GM18858 (cell line): Measurements from ENCODE around the gene TMED3.

Experiments
- ATAC-seq: cut with Tn5 transposase; IDR thresholded peaks from one replicate; pipeline ENCODE4 v1.9.1; 2021; ENCODE audit not compliant: unreplicated experiment

TMED3 gene

GRCh38 chr15:79310985-79311900, at the start of gene TMED3:
Gene TMED3 (plus strand): TSS chr15:79311112. CDS start chr15:79311250, 138 bp downstream.
- ATAC-seq: peak; percentile 73

DNA sequence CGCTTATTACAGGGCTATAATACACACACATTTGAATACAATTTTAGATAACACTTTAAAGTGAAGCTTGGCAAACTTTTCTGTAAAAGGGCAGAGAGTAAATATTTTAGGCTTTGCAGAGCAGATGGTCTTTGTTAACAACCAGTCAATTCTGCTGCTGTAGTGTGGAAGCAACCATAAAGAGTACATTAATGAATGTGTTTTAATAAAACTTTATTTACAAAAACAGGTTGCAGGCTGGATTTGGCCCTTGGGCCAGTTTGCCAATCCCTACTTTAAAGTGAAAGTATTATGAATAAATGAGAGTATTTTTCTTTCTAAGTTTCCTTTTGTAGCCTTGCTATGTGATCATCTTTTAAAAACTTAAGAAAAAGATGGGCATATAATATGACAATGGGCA, 49.1 kb upstream of the TMED3 start:
- ATAC-seq: no peak

GRCh38 chr15:79265167-79265566, 45.7 kb upstream of the TMED3 start:
- ATAC-seq: no peak

DNA sequence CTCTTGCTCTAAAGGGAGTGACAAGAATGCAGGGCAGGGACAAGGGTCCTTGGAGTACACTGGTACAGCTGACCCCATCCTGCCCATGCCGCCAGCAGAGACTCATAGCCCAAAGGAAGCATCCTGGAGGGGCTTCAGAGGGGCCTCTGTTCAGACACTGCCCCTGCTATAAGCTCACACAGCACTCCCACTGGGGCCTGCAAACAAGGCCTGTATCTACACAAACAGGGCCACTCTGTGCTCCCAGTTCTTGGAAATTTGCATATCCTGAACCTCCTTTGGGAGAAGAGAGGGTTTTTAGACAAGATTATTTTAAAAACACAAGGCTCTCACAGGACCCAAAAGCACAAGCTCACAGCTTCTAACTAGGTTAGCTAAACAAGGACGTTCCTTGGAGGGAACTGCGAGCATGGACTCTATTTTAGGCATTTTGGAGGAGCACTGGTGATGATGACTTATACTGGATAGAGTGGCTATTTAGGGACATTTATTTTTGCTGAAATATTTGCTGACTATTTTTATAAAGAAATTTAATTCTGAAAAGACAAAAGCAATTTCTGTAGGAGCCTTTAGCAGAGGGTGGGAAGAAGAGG, 44.8 kb upstream of the TMED3 start:
- ATAC-seq: no peak

DNA sequence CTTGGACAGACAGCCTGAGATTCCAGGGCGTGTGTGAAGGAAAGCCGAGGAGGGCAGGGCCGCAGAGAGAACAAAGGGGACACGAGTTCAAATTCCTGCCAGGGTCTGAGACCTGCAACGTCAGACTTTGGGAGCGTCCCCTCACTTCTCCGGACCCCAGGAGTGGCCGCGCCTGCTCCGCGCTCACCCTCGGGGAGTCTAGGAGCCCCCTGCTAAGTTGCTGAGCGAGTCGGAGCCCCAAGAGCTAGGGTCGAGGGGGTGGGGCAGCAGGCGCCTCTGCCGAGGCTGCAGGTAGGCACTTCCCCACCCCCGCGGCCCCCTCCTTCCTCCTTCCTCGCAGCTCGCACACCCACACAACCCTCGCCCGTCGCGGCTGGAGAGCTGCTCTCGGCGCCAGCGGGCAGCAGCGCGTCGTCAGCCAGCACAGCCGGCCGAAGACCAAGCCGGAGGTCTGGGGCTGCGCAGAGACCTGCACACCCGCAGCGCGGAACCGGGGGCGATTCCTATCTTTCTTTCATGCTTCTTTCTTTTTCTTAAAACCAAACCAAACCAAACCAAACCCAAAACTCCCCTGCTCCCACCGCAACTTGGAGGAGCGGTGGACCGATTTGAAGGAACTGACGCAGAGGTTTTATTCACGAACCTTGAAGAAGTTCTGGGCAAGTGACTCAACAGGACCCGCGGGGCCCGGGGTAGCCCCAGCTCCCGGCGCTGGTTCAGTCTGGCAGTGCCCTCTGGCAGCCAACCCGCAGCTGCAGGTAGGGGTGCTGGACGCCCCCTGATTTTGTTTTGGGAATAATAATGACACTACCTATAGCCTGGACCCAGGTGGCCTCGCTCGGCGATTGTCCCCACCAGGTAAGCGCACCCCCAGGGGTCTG, 28.3 kb upstream of the TMED3 start, which contains the start of gene ANKRD34C:
Gene ANKRD34C, plus strand, starts transcription at position 352 of the 881 bp plus-strand sequence. CDS start 10,563 bp downstream, outside the sequence.
- ATAC-seq: no peak

GRCh38 chr15:79283252-79284048, 27.5 kb upstream of the TMED3 start:
- ATAC-seq: no peak

DNA sequence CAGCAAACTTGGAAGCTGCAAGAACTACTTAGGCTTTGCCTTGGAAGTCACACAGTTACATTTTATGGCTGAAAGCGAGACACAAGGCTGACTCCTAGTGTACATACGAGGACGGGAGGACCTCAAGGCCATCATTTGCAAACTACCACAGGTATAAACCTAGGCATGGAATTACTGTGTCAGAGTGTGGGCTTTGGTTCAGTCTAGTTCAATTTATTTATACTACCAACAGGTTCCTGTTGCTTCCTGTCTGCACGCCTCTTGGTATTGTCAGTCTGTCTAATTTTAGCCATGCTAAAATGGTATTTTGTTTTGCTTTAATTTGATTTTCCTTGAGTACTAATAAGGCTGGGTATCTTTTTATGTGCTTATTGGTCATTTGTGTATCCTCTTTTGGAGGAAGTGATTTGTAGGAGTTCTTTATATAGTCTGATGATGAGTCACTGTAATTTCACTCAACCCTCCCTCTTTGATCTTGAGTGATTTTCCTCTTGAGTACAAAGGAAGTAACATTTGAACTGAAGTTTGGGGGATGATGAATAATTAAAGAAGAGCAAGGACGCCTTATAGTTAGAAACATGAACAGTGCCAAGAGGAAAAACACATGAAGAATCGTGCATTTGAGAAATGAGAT, 20.2 kb upstream of the TMED3 start:
- ATAC-seq: no peak

- no peak for ATAC-seq
Observed at GRCh38 chr15:79292011-79292410, 18.9 kb upstream of the TMED3 start.

DNA sequence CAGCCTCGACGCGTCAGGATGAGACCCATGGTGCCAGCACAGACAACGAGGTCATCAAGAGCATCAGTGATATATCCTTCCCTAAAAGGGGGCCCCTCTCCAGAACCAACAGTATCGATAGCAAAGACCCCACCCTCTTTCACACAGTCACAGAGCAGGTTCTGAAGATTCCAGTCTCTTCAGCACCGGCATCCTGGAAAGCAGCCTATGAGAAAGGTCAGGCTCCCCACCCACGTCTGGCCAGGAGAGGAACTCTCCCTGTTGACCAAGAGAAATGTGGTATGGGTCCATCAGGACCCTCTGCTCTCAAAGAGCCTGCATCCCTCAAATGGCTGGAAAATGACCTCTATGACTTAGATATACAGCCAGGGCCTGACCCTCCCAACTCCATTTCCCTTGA, 16.8 kb upstream of the TMED3 start:
- no peak for ATAC-seq

GRCh38 chr15:79296583-79296982, 14.3 kb upstream of the TMED3 start:
- no peak for ATAC-seq

DNA sequence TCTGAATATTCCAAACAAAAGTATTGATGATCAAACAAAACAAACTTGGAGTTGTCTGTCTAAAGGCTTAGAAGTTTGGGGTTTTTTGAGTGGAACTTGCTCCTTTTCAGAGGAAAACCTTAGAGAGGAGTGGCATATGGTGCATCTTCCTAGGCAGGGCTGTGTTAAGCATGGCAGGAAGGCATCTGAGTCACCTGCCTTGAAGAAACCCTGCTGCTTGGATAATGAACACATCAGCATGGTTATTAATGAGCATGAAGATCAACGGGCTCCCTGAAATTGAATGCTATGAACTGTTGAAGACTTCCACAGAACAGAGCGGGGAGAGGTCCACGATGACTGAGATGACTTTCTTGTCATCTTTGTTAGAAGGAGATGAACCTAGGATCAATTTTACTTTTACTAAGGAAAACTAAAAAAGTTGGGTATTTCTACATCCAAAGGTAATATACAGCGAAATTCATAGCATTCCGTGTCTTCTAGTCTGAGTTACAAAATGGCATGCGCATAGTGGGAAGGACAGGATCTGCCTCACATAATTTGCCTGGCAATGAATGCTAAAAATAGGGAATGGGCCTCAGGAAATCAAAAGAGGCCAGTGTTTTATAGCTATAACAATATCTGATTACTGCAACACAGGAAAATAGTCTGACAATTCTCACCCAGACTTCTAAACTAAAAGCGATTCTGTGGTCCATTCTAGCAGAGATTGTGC, 11.6 kb upstream of the TMED3 start:
- no peak for ATAC-seq

- no peak for ATAC-seq
Observed at GRCh38 chr15:79299841-79300235, 11.1 kb upstream of the TMED3 start.

DNA sequence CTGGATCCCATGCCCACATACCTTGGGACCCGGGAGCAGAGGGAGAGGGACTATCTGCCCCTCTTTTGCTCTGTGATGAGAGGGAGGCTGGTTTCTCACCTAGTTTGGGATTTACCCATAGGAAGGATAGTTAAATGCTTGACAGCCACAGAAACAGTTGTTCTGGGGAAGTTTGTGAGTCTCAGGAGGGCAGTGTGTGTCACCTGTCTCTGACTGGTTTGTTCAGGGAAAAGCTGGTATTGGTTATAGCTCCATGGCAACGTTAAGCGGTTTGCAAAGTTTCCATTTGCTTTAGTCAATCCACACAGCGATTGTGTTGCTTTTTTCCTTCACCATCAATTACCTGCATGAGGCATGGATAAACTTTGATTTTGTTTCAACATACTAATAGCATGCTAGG, 3.7 kb upstream of the TMED3 start:
- ATAC-seq: no peak

DNA sequence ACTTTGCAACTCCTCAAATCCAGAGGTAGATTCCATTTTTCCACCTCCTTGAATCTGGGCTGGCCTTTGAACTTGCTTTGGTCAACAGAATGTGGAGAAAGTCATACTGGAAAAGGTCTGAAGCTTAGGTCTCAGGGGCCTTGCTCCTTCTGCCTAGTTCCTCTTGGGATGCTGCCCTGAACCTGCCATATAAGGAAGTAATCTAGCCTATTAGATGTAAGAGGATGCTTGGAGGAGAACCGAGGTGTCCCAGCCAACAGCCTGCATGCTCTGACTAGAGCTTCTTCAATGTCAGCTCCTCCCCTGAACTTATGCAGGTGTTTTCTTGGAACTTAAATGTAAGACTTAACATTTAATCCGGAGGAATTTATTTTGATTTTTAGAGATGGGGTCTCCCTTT, 2.0 kb upstream of the TMED3 start:
- no peak for ATAC-seq

DNA sequence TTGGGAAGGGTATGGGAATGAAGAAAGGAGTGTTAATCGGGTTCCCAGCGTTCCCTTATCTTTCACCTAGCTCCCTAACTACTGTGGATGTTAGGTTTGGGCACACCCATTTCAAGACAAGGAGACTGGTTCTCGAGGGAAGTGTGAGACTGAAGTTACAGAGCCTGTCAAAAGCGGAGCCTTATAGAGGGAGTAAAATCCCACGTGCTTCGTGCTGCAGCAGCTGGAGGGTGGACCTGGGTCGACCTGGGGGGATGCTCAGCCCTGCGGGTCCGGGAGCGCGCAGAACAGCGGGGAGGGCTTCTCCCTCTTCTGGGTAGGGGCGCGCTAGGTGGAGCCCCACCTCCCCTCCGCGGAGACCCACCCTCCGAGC, 314 bp upstream of the TMED3 start:
- ATAC-seq: peak; percentile 20

GRCh38 chr15:79311901-79312553, 1.1 kb downstream of the TMED3 start:
- no peak for ATAC-seq

GRCh38 chr15:79314186-79314585, 3.3 kb downstream of the TMED3 start:
- no peak for ATAC-seq

- ATAC-seq: no peak
Observed at GRCh38 chr15:79314811-79315210, 3.9 kb downstream of the TMED3 start.
